Measurements from ENCODE around the gene PPP1R37. TPM values are rescaled to one million over a fixed set of nuclear protein-coding genes. Genes with fewer than 3 reads are reported as not detected.

PPP1R37 gene
- total RNA-seq, 1 experiment from 2014 or later: 46.4 TPM

GRCh38 chr19:45059258-45059965, 33.6 kb upstream of the PPP1R37 start:
- POLR2A ChIA-PET (ENCODE audit: unreplicated experiment): no interaction called here

GRCh38 chr19:45061965-45062364, 31.0 kb upstream of the PPP1R37 start:
- no TSS peak for BruUV-seq (replicated peaks)
- no peaks in the 10 kb centered on the region for H3K9me2 ChIP-seq (replicated peaks; ENCODE audit: low read length)
- H3K79me2 ChIP-seq (ENCODE audit: low read length): no peaks in the 10 kb centered on the region
- H3K36me3 ChIP-seq (ENCODE audit: low read depth, low read length): peaks cover 27% of the 10 kb centered on the region
- no peaks in the 10 kb centered on the region for H3F3A ChIP-seq (ENCODE audit: low read length, unreplicated experiment)
- H3K27me3 ChIP-seq (ENCODE audit: low read length): no peaks in the 10 kb centered on the region
- POLR2A ChIA-PET (ENCODE audit: unreplicated experiment): no interaction called here
- H4K20me1 ChIP-seq (ENCODE audit: low read length): no peaks in the 10 kb centered on the region
- no peaks in the 10 kb centered on the region for H3K9me3 ChIP-seq (ENCODE audit: low read length)
- TF ChIP-seq CTCF (conservative IDR thresholded peaks at IDR 0.05; ENCODE audit: low read depth, low read length) (no peak), EZH2phosphoT487 (IDR thresholded peaks at IDR 0.05; ENCODE audit: borderline replicate concordance, low read length) (no peak)
- ATAC-seq: no peak
- H3K4me1 ChIP-seq (ENCODE audit: insufficient read depth, low read length): no peaks in the 10 kb centered on the region
- no peak overlapping the region for H2AFZ ChIP-seq (ENCODE audit: low read length)
- CTCF ChIA-PET: no interaction called here
- no peak overlapping the region for H3K27ac ChIP-seq (ENCODE audit: low read length)
- intact Hi-C loops (cut with micrococcal nuclease): no loop called here
- no peak overlapping the region for H3K9ac ChIP-seq (ENCODE audit: low read length)
- H3K4me2 ChIP-seq (ENCODE audit: low read length): no peak overlapping the region
- no peak for DNase-seq
- H3K4me3 ChIP-seq (ENCODE audit: low read length): no peak overlapping the region

More at GRCh38 chr19:45059258-45059965, 33.6 kb upstream of the PPP1R37 start:
- Histone ChIP-seq H3K36me3 (ENCODE audit: low read depth, low read length) (peaks cover 27% of the 10 kb centered on the region), H3K9me2 (replicated peaks; ENCODE audit: low read length) (no peaks in the 10 kb centered on the region), H3K27ac (ENCODE audit: low read length) (no peak overlapping the region), H2AFZ (ENCODE audit: low read length) (no peak overlapping the region), H3F3A (ENCODE audit: low read length, unreplicated experiment) (no peaks in the 10 kb centered on the region), H3K9me3 (ENCODE audit: low read length) (no peaks in the 10 kb centered on the region), H3K4me2 (ENCODE audit: low read length) (no peak overlapping the region), H4K20me1 (ENCODE audit: low read length) (no peaks in the 10 kb centered on the region), H3K9ac (ENCODE audit: low read length) (no peak overlapping the region), H3K4me3 (ENCODE audit: low read length) (no peak overlapping the region), H3K79me2 (ENCODE audit: low read length) (no peaks in the 10 kb centered on the region), H3K4me1 (ENCODE audit: insufficient read depth, low read length) (no peaks in the 10 kb centered on the region), H3K27me3 (ENCODE audit: low read length) (no peaks in the 10 kb centered on the region)
- BruUV-seq (replicated peaks): no TSS peak
- peak; percentile 89 for ATAC-seq
- DNase-seq: peak; percentile 73
- CTCF ChIA-PET: interaction anchor here (0.5 to 0.7 kb wide), 7 partner anchors 20 to 419 kb away, joined by 3 to 9 read pairs (median 3); partner anchors contain the start of gene CLASRP
- intact Hi-C loops (cut with micrococcal nuclease): no loop called here
- TF ChIP-seq EZH2 (IDR thresholded peaks at IDR 0.05; ENCODE audit: low read length, unreplicated experiment) (no peak), CTCF (conservative IDR thresholded peaks at IDR 0.05; ENCODE audit: low read depth, low read length) (peak; percentile 85), EZH2phosphoT487 (IDR thresholded peaks at IDR 0.05; ENCODE audit: borderline replicate concordance, low read length) (no peak)

All from PC-3 (cell line).